Measurements from ENCODE around the gene FBXL16. TPM values are rescaled to one million over a fixed set of nuclear protein-coding genes. Genes with fewer than 3 reads are reported as not detected.

The FBXL16 gene
- total and polyA plus RNA-seq, 9 of the 15 experiments (the other 6 are each of a cell fraction or from before 2014, with no cell fraction given): 0.21 to 8.2 (median 1.7) TPM

GRCh38 chr16:720990-721764 is 15.6 kb upstream of the FBXL16 start, which contains the start of gene ANTKMT (continued):
- TF ChIP-seq PRDM10 (IDR thresholded peaks at IDR 0.05; ENCODE audit: partially characterized antibody) (no peak), NR1H2 (CRISPR knock-in tag; IDR thresholded peaks at IDR 0.05) (no peak), ID3 (CRISPR knock-in tag; IDR thresholded peaks at IDR 0.05) (no peak), ID3 (tag; IDR thresholded peaks at IDR 0.05) (peak; percentile 58), ZNF217 (CRISPR knock-in tag; IDR thresholded peaks at IDR 0.05) (no peak), RUNX1 (IDR thresholded peaks at IDR 0.05; ENCODE audit: low read depth) (peak; percentile 87; the same call in 1 of the 2 replicates), ZNF212 (CRISPR knock-in tag; IDR thresholded peaks at IDR 0.05) (peak; percentile 54; the same call in 1 of the 2 replicates), HOXB6 (CRISPR knock-in tag; IDR thresholded peaks at IDR 0.05; ENCODE audit: borderline replicate concordance) (no peak), FOSL1 (tag; conservative IDR thresholded peaks at IDR 0.05) (peak; percentile 38; the same call in 1 of the 2 replicates), NR4A1 (CRISPR knock-in tag; IDR thresholded peaks at IDR 0.05) (peak; percentile 89; the same call in 1 of the 2 replicates), NR4A1 (tag; IDR thresholded peaks at IDR 0.05) (peak; percentile 81), FOS (IDR thresholded peaks at IDR 0.05; ENCODE audit: extremely low read depth, insufficient read length) (no peak), ZNF586 (CRISPR knock-in tag; conservative IDR thresholded peaks at IDR 0.05) (no peak), E4F1 (CRISPR knock-in tag; IDR thresholded peaks at IDR 0.05; ENCODE audit: borderline replicate concordance) (peak; percentile 87), BDP1 (IDR thresholded peaks at IDR 0.05; ENCODE audit: insufficient read depth, insufficient read length) (no peak), ZBTB12 (CRISPR knock-in tag; IDR thresholded peaks at IDR 0.05) (peak; percentile 44; the same call in 1 of the 2 replicates), ZNF780A (CRISPR knock-in tag; IDR thresholded peaks at IDR 0.05) (no peak), ZNF584 (CRISPR knock-in tag; IDR thresholded peaks at IDR 0.05; ENCODE audit: low read depth) (no peak), NONO (IDR thresholded peaks at IDR 0.05; ENCODE audit: low read depth in 2 of 2, low read length in 1 of 2) (peak; percentile 86 to 95), CHD1 (IDR thresholded peaks at IDR 0.05; ENCODE audit: low read length) (no peak)

Data from K562 (cell line).